Memory B cell (primary cell): ENCODE results near the gene CPLX1.
"Not testable (repeated sequence)": the region's sequence is repeated elsewhere in the genome, so short reads cannot be mapped to it uniquely, and the experiment has no call there.

ENCODE experiments used
- ATAC-seq: fragments of 150-1000 bp; cut with Tn5 transposase; 2 replicates; pipeline ENCODE4 v1.10.0; 2021; ENCODE audit warnings: low read depth, mild to moderate bottlenecking, moderate library complexity
- DNase-seq, 2 donors: peaks; one replicate each; pipeline ENCODE4 v3.0.0; 2022; ENCODE audit warnings: low spot score in 2 of 2
- H3K27ac Mint-ChIP-seq: one replicate; pipeline ENCODE4 v1.8.0; 2022; ENCODE audit warnings: mild to moderate bottlenecking, moderate library complexity, mixed read lengths
- H3K27me3 Mint-ChIP-seq: one replicate; pipeline ENCODE4 v1.8.0; 2022; ENCODE audit warnings: mixed read lengths
- H3K36me3 Mint-ChIP-seq: one replicate; pipeline ENCODE4 v1.8.0; 2022; ENCODE audit warnings: mild to moderate bottlenecking, mixed read lengths
- H3K4me1 Mint-ChIP-seq: one replicate; pipeline ENCODE4 v1.8.0; 2022; ENCODE audit warnings: mixed read lengths
- H3K4me3 Mint-ChIP-seq: one replicate; pipeline ENCODE4 v1.8.0; 2022; ENCODE audit warnings: mild to moderate bottlenecking, moderate library complexity, mixed read lengths
- H3K9me3 Mint-ChIP-seq: one replicate; pipeline ENCODE4 v1.8.0; 2022; ENCODE audit warnings: mixed read lengths

The CPLX1 gene

DNA sequence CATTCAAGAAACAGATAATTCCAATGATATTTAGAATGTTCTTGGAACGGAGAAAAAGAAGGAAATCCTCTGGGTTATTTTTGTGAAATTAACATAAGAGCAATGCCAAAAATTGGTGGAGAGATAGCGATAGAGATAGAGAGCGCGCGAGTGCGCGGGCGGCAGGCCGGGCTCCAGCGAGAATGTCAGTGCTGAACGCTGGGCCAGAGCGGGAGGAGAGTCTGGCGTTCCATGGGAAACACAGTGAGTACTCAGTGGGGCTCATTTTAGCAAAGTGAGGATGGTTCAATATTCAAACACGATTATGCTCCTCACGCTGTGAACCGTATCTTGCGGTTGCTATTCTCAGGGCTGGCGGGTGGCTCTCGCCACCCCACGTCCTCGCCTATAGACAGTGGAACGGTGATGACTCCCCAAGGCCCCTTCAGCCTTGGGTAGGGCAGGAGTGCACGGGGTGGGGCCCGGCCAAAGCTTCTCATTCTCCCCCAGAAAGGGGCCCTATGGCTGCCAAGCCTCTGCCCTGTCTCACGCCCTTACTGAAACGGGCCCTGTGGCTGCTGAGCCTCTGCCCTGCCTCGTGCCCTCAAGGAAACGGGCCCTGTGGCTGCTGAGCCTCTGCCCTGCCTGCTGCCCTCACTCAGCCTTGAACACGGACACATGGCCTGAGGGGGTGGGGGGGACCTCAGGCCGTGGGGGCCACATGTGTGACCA, 16.9 kb downstream of the CPLX1 start:
- Mint-ChIP-seq H3K36me3 (peaks cover 4% of the 10 kb centered on the region), H3K27ac (no peak overlapping the region), H3K27me3 (peaks cover 19% of the 10 kb centered on the region), H3K9me3 (peaks cover 5% of the 10 kb centered on the region), H3K4me1 (no peaks in the 10 kb centered on the region), H3K4me3 (no peak overlapping the region)
- DNase-seq (no peak), ATAC-seq (no peak)

GRCh38 chr4:807792-808191, 18.1 kb downstream of the CPLX1 start:
- Mint-ChIP-seq H3K4me3 (no peak overlapping the region), H3K4me1 (no peaks in the 10 kb centered on the region), H3K9me3 (peaks cover 5% of the 10 kb centered on the region), H3K27ac (no peak overlapping the region), H3K36me3 (peaks cover 4% of the 10 kb centered on the region), H3K27me3 (peaks cover 20% of the 10 kb centered on the region)
- ATAC-seq = no peak
- no peak for DNase-seq

- peaks cover 17% of the 10 kb centered on the region for H3K27me3 Mint-ChIP-seq
- ATAC-seq, H3K4me3 Mint-ChIP-seq, H3K36me3 Mint-ChIP-seq, H3K4me1 Mint-ChIP-seq, DNase-seq, H3K27ac Mint-ChIP-seq, H3K9me3 Mint-ChIP-seq: not testable (repeated sequence)
These were observed 18.9 kb downstream of the CPLX1 start for GRCh38 chr4:806979-807378.

DNA sequence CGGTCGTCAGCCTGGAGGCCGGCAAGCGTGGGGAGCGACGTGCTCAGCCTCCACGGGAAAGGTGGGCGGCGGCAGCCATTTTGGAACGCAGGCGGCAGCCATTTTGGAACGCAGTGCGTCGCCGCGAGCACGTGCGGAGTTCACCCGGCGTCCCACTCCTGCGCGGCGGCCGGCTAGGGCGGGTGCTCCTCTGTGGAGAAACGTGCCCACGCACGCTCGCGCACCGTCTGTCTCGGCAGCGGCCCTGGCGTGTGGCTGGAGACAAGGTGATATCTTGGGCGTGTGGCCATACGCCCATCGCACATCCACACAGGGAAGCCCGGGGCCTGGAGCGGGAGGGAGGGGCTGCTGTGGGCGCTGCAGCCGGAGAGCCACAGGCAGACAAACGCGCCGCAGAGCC, 21.1 kb downstream of the CPLX1 start:
- Mint-ChIP-seq H3K9me3 (peaks cover 5% of the 10 kb centered on the region), H3K4me1 (no peaks in the 10 kb centered on the region), H3K36me3 (peaks cover 2% of the 10 kb centered on the region), H3K27me3 (peaks cover 17% of the 10 kb centered on the region), H3K4me3 (no peak overlapping the region), H3K27ac (no peak overlapping the region)
- no peak for DNase-seq
- ATAC-seq = no peak

GRCh38 chr4:803884-804283, 22.0 kb downstream of the CPLX1 start:
- H3K9me3 Mint-ChIP-seq = peaks cover 5% of the 10 kb centered on the region
- no peak for ATAC-seq
- H3K4me1 Mint-ChIP-seq = no peaks in the 10 kb centered on the region
- peaks cover 17% of the 10 kb centered on the region for H3K27me3 Mint-ChIP-seq
- no peak for DNase-seq
- H3K36me3 Mint-ChIP-seq = peaks cover 2% of the 10 kb centered on the region
- no peak overlapping the region for H3K4me3 Mint-ChIP-seq
- no peak overlapping the region for H3K27ac Mint-ChIP-seq

DNA sequence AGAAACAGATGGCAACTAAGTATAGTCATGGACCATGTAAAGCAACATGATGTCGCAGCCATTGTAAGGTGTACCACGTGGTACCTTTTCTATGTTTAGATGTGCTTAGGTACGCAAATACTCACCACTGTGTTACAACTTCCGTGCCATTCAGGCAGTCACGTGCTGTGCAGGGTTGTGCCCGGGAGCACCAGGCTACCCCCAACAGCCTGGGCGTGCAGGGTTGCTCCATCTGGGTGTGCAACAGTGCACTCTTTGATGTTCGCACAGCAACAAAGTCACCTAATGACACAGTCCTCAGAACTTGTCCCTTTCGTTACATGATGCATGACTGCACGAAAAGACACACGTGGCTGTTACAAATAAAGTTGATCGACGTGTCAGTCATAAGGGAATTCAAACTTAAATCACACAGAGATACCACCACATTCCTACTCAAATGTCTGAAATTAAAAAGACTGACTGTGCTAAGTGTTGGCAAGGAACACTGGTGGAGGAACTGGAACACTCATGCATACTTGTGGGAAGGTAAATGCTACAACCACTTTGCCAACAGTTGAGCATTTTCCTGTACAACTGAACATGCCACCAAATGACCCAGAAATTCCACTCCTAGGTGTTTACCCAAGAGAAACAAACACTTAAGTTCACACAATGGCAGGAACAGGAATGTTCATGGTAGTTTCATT, 24.3 kb downstream of the CPLX1 start:
- peaks cover 14% of the 10 kb centered on the region for H3K27me3 Mint-ChIP-seq
- DNase-seq (no peak), ATAC-seq (peak; percentile 48)
- no peaks in the 10 kb centered on the region for H3K36me3 Mint-ChIP-seq
- no peaks in the 10 kb centered on the region for H3K4me1 Mint-ChIP-seq
- H3K4me3 Mint-ChIP-seq = no peak overlapping the region
- no peak overlapping the region for H3K27ac Mint-ChIP-seq
- H3K9me3 Mint-ChIP-seq = peaks cover 2% of the 10 kb centered on the region

GRCh38 chr4:797066-797465, 28.9 kb downstream of the CPLX1 start:
- ATAC-seq (no peak), DNase-seq (no peak)
- Mint-ChIP-seq H3K27ac (no peak overlapping the region), H3K9me3 (no peaks in the 10 kb centered on the region), H3K36me3 (no peaks in the 10 kb centered on the region), H3K4me1 (peaks cover 22% of the 10 kb centered on the region), H3K27me3 (peaks cover 24% of the 10 kb centered on the region), H3K4me3 (no peak overlapping the region)

DNA sequence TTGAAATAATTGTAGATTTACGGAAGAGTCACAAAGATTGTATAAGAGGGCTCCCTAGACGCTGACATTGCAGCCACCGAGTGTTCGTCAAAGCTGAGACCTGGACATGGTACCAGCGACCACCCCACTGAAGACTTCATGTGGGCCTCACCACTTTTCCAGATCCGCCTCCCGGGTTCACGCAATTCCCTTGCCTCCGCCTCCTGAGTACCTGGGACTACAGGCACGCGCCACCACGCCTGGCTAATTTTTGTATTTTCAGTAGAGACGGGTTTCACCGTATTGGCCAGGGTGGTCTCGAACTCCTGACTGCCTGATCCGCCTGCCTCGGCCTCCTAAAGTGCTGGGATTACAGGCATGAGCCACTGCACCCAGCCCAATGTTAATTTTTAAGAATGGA, 29.7 kb downstream of the CPLX1 start:
- H3K4me1 Mint-ChIP-seq = peaks cover 22% of the 10 kb centered on the region
- DNase-seq = no peak
- no peaks in the 10 kb centered on the region for H3K9me3 Mint-ChIP-seq
- no peaks in the 10 kb centered on the region for H3K36me3 Mint-ChIP-seq
- no peak overlapping the region for H3K27ac Mint-ChIP-seq
- peaks cover 20% of the 10 kb centered on the region for H3K27me3 Mint-ChIP-seq
- ATAC-seq = no peak
- no peak overlapping the region for H3K4me3 Mint-ChIP-seq

GRCh38 chr4:795726-796119, 30.2 kb downstream of the CPLX1 start:
- no peaks in the 10 kb centered on the region for H3K9me3 Mint-ChIP-seq
- peaks cover 22% of the 10 kb centered on the region for H3K27me3 Mint-ChIP-seq
- H3K36me3 Mint-ChIP-seq = no peaks in the 10 kb centered on the region
- DNase-seq (no peak), ATAC-seq (no peak)
- no peak overlapping the region for H3K4me3 Mint-ChIP-seq
- no peak overlapping the region for H3K27ac Mint-ChIP-seq
- H3K4me1 Mint-ChIP-seq = peaks cover 24% of the 10 kb centered on the region

DNA sequence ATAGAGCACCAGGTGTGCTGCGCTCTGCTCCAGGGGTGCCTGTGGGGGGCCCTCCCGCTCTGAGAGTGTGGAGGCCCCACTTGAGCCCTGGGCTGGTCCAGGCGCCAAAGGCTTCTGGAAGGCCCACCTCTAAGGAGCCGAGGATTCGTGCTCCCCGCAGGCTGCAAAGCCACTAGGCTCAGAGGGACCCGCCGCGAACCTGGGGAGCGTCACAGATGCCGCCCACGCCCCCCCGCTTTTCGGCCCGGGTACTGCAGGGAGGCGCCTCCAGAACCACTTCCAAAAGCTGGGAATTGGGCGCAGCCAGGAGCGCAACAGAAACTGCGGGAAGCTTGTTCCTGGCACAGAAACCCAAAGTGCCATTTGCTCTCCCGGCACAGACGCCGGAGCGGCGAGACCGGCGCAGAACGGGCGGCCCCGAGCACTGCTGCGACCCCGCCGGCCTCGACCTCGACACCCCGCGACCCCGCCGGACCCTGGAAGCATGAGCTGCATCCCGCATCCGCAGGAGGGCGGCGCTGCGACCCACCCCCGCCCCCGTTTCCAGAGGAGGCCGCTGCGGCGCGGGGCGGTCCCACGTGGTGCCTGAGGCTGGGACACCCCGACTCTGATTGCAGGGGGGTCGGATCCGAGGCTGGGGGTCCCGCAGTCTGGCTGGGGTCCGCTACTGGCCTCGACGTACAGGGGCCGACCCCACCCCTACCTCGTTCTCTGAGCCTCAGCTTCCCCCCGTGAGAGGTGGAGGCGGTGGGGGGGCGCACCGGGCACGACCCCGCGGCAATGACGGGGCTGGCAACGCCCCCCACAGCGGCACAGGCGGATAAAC, 30.8 kb downstream of the CPLX1 start:
- H3K9me3 Mint-ChIP-seq = no peaks in the 10 kb centered on the region
- no peak for ATAC-seq
- H3K4me1 Mint-ChIP-seq = peaks cover 26% of the 10 kb centered on the region
- peaks cover 23% of the 10 kb centered on the region for H3K27me3 Mint-ChIP-seq
- no peaks in the 10 kb centered on the region for H3K36me3 Mint-ChIP-seq
- H3K4me3 Mint-ChIP-seq = peak overlapping the region; percentile 58
- DNase-seq = peak in 1 of 2 donors; percentile 37
- no peak overlapping the region for H3K27ac Mint-ChIP-seq

GRCh38 chr4:793941-794621, 31.8 kb downstream of the CPLX1 start:
- peak; percentile 19 to 39 for DNase-seq
- H3K27ac Mint-ChIP-seq = no peak overlapping the region
- ATAC-seq = peak; percentile 28
- peak overlapping the region; percentile 59 for H3K4me3 Mint-ChIP-seq
- H3K36me3 Mint-ChIP-seq = no peaks in the 10 kb centered on the region
- peaks cover 20% of the 10 kb centered on the region for H3K27me3 Mint-ChIP-seq
- no peaks in the 10 kb centered on the region for H3K9me3 Mint-ChIP-seq
- peaks cover 26% of the 10 kb centered on the region for H3K4me1 Mint-ChIP-seq

GRCh38 chr4:793093-793861, 32.7 kb downstream of the CPLX1 start:
- no peaks in the 10 kb centered on the region for H3K36me3 Mint-ChIP-seq
- H3K27ac Mint-ChIP-seq = peak overlapping the region; percentile 69
- H3K4me1 Mint-ChIP-seq = peaks cover 26% of the 10 kb centered on the region
- H3K9me3 Mint-ChIP-seq = no peaks in the 10 kb centered on the region
- ATAC-seq (peak; percentile 1), DNase-seq (peak in 1 of 2 donors; percentile 22)
- H3K4me3 Mint-ChIP-seq = peak overlapping the region; percentile 78
- peaks cover 20% of the 10 kb centered on the region for H3K27me3 Mint-ChIP-seq

GRCh38 chr4:792626-793092, 33.3 kb downstream of the CPLX1 start:
- Mint-ChIP-seq H3K4me3 (peak overlapping the region; percentile 78), H3K4me1 (peaks cover 26% of the 10 kb centered on the region), H3K9me3 (no peaks in the 10 kb centered on the region), H3K36me3 (no peaks in the 10 kb centered on the region), H3K27ac (peak overlapping the region; percentile 69), H3K27me3 (peaks cover 20% of the 10 kb centered on the region)
- ATAC-seq (peak; percentile 71), DNase-seq (peak; percentile 19 to 44)
